ENCODE results near the gene KCNJ5.
"Not testable (repeated sequence)": the region's sequence is repeated elsewhere in the genome, so short reads cannot be mapped to it uniquely, and the experiment has no call there.

Gene KCNJ5

GRCh38 chr11:128913806-128914205, 22.6 kb downstream of the KCNJ5 start:
- DNase-seq (ENCODE audit: low read depth) = no peak

- no peak for DNase-seq (ENCODE audit: low read depth)
Observed at GRCh38 chr11:128914216-128915148, 23.3 kb downstream of the KCNJ5 start.

- no peak for DNase-seq (ENCODE audit: low read depth)
Observed at GRCh38 chr11:128915149-128915521, 24.0 kb downstream of the KCNJ5 start.

- no peak for DNase-seq (ENCODE audit: low read depth)
Observed at GRCh38 chr11:128916037-128916572, 24.9 kb downstream of the KCNJ5 start.

GRCh38 chr11:128916681-128917080, 25.5 kb downstream of the KCNJ5 start:
- no peak for DNase-seq (ENCODE audit: low read depth)

GRCh38 chr11:128917144-128917724, 26.1 kb downstream of the KCNJ5 start:
- DNase-seq (ENCODE audit: low read depth) = no peak

GRCh38 chr11:128919216-128919615, 28.1 kb downstream of the KCNJ5 start:
- no peak for DNase-seq (ENCODE audit: low read depth)

- DNase-seq (ENCODE audit: low read depth) = not testable (repeated sequence)
Observed at GRCh38 chr11:128919635-128920034, 28.5 kb downstream of the KCNJ5 start.

- no peak for DNase-seq (ENCODE audit: low read depth)
Observed at GRCh38 chr11:128920666-128921065, 29.5 kb downstream of the KCNJ5 start.

GRCh38 chr11:128921793-128922192, 30.6 kb downstream of the KCNJ5 start:
- DNase-seq (ENCODE audit: low read depth) = no peak

GRCh38 chr11:128924104-128924503, 32.9 kb downstream of the KCNJ5 start:
- DNase-seq (ENCODE audit: low read depth) = no peak

- no peak for DNase-seq (ENCODE audit: low read depth)
Observed at GRCh38 chr11:128924510-128925249, 33.5 kb downstream of the KCNJ5 start.

- no peak for DNase-seq (ENCODE audit: low read depth)
Observed at GRCh38 chr11:128925250-128925600, 34.1 kb downstream of the KCNJ5 start.

- DNase-seq (ENCODE audit: low read depth) = no peak
Observed at GRCh38 chr11:128926000-128926399, 34.8 kb downstream of the KCNJ5 start.

GRCh38 chr11:128926437-128927107, 35.4 kb downstream of the KCNJ5 start:
- no peak for DNase-seq (ENCODE audit: low read depth)

GRCh38 chr11:128927108-128927461, 35.9 kb downstream of the KCNJ5 start:
- DNase-seq (ENCODE audit: low read depth) = no peak

- no peak for DNase-seq (ENCODE audit: low read depth)
Observed at GRCh38 chr11:128927683-128928336, 36.7 kb downstream of the KCNJ5 start.

GRCh38 chr11:128928400-128928799, 37.2 kb downstream of the KCNJ5 start:
- no peak for DNase-seq (ENCODE audit: low read depth)

GRCh38 chr11:128929468-128929867, 38.3 kb downstream of the KCNJ5 start:
- DNase-seq (ENCODE audit: low read depth) = no peak

GRCh38 chr11:128929991-128930390, 38.8 kb downstream of the KCNJ5 start:
- DNase-seq (ENCODE audit: low read depth) = no peak

- no peak for DNase-seq (ENCODE audit: low read depth)
Observed at GRCh38 chr11:128931066-128931465, 39.9 kb downstream of the KCNJ5 start.

- no peak for DNase-seq (ENCODE audit: low read depth)
Observed at GRCh38 chr11:128931668-128932067, 40.5 kb downstream of the KCNJ5 start.
